HFF-Myc (cell line): ENCODE data around the gene TBCK.
"Not testable (repeated sequence)": the region's sequence is repeated elsewhere in the genome, so short reads cannot be mapped to it uniquely, and the experiment has no call there.

Source experiments
- DNase-seq: peaks from one replicate; pipeline ENCODE4 v3.0.0-alpha.2; 2011; ENCODE audit warnings: low read depth; ENCODE audit errors: extremely low read depth
- H3K4me3 ChIP-seq: replicated peaks from 2 replicates; pipeline ENCODE4 v1.5.1; 2011; ENCODE audit warnings: low read depth, mild to moderate bottlenecking, control low read depth, low read length
- CTCF ChIP-seq: IDR thresholded peaks from 2 replicates; pipeline ENCODE4 v1.5.1; 2012; ENCODE audit warnings: mild to moderate bottlenecking, low read depth, low read length, control low read depth; ENCODE audit errors: missing control alignments

Gene TBCK

GRCh38 chr4:106245176-106245575 is 70.8 kb downstream of the TBCK start:
- H3K4me3 ChIP-seq = no peak overlapping the region
- no peak for TF ChIP-seq CTCF
- DNase-seq = no peak

- H3K4me3 ChIP-seq = no peak overlapping the region
- DNase-seq = no peak
- no peak for TF ChIP-seq CTCF
Observed at GRCh38 chr4:106240699-106241098, 75.3 kb downstream of the TBCK start.

- peak; percentile 64 for TF ChIP-seq CTCF
- H3K4me3 ChIP-seq = no peak overlapping the region
- DNase-seq = peak; percentile 21
Observed at GRCh38 chr4:106238820-106239420, 77.1 kb downstream of the TBCK start.

GRCh38 chr4:106231931-106232330 is 84.1 kb downstream of the TBCK start:
- no peak for TF ChIP-seq CTCF
- no peak for DNase-seq
- H3K4me3 ChIP-seq = no peak overlapping the region

- no peak for TF ChIP-seq CTCF
- no peak for DNase-seq
- H3K4me3 ChIP-seq = no peak overlapping the region
Observed at GRCh38 chr4:106222548-106222947, 93.5 kb downstream of the TBCK start.

- H3K4me3 ChIP-seq, DNase-seq: not testable (repeated sequence)
Observed at GRCh38 chr4:106213291-106213690, 102.7 kb downstream of the TBCK start.

GRCh38 chr4:106210021-106210420 is 106.0 kb downstream of the TBCK start:
- DNase-seq = no peak
- no peak overlapping the region for H3K4me3 ChIP-seq
- TF ChIP-seq CTCF = no peak
